OCI-LY1 (cell line): ENCODE measurements around the gene ZC4H2.
"Not testable (repeated sequence)": the region's sequence is repeated elsewhere in the genome, so short reads cannot be mapped to it uniquely, and the experiment has no call there.

Experiments used
- H2AFZ ChIP-seq: fragments of 200-600 bp; sonication (generic), shearing (Covaris generic); 2 replicates; pipeline ENCODE4 v1.6.0; 2014; ENCODE audit warnings: antibody characterized with exemption, mild to moderate bottlenecking, low read length
- H3F3A ChIP-seq: fragments of 200-600 bp; sonication (generic), shearing (Covaris generic); 2 replicates; pipeline ENCODE4 v1.6.0; 2014; ENCODE audit warnings: mild to moderate bottlenecking, antibody characterized with exemption, low read length, moderate library complexity; ENCODE audit not compliant: insufficient read depth
- H3K27ac ChIP-seq: fragments of 200-600 bp; sonication (generic); 2 replicates; pipeline ENCODE4 v1.5.1; 2014; ENCODE audit warnings: low read length, mixed run types, mild to moderate bottlenecking, low read depth; ENCODE audit not compliant: poor library complexity, severe bottlenecking
- H3K27me3 ChIP-seq: fragments of 200-600 bp; sonication (generic); 2 replicates; pipeline ENCODE4 v1.6.0; 2014; ENCODE audit warnings: antibody characterized with exemption, mild to moderate bottlenecking, low read length, moderate library complexity; ENCODE audit not compliant: insufficient read depth
- H3K36me3 ChIP-seq: fragments of 200-600 bp; sonication (generic); 2 replicates; pipeline ENCODE4 v1.6.1; 2014; ENCODE audit warnings: mild to moderate bottlenecking, antibody characterized with exemption, low read length, moderate library complexity, mixed read lengths; ENCODE audit not compliant: insufficient read depth
- H3K4me1 ChIP-seq: fragments of 200-600 bp; sonication (generic); 2 replicates; pipeline ENCODE4 v1.5.1; 2014; ENCODE audit warnings: mild to moderate bottlenecking, low read length, moderate library complexity; ENCODE audit not compliant: insufficient read depth, severe bottlenecking
- H3K4me2 ChIP-seq: fragments of 200-600 bp; sonication (generic), shearing (Covaris generic); 2 replicates; pipeline ENCODE4 v1.6.1; 2014; ENCODE audit warnings: low read length
- H3K4me3 ChIP-seq: fragments of 200-600 bp; sonication (generic); 2 replicates; pipeline ENCODE4 v1.5.1; 2014; ENCODE audit warnings: low read length, low read depth, mild to moderate bottlenecking, mixed read lengths; ENCODE audit not compliant: poor library complexity, severe bottlenecking
- H3K79me2 ChIP-seq: fragments of 200-600 bp; shearing (Covaris generic); 2 replicates; pipeline ENCODE4 v1.6.1; 2016; ENCODE audit warnings: mixed run types, low read length, mixed read lengths; ENCODE audit not compliant: insufficient read depth
- H3K9ac ChIP-seq: fragments of 200-600 bp; sonication (generic), shearing (Covaris generic); 2 replicates; pipeline ENCODE4 v1.6.1; 2014; ENCODE audit warnings: mild to moderate bottlenecking, low read length, mixed read lengths
- H3K9me2 ChIP-seq: fragments of 200-600 bp; sonication (generic), shearing (Covaris generic); 2 replicates; pipeline ENCODE4 v1.6.1; 2014; ENCODE audit warnings: low read depth, mild to moderate bottlenecking, low read length, mixed read lengths
- H3K9me3 ChIP-seq: fragments of 200-600 bp; shearing (Covaris generic); 2 replicates; pipeline ENCODE4 v1.6.1; 2014; ENCODE audit warnings: low read length, mixed read lengths
- H4K20me1 ChIP-seq: fragments of 200-600 bp; sonication (generic), shearing (Covaris generic); 2 replicates; pipeline ENCODE4 v1.6.0; 2016; ENCODE audit warnings: mild to moderate bottlenecking, low read length; ENCODE audit not compliant: insufficient read depth
- EZH2 ChIP-seq: fragments of 200-600 bp; sonication (generic), shearing (Covaris generic); IDR thresholded peaks from 2 replicates; pipeline ENCODE4 v1.8.0; 2017; ENCODE audit warnings: borderline replicate concordance, mixed run types, mild to moderate bottlenecking, antibody characterized with exemption, low read length, moderate library complexity, mixed read lengths
- TF ChIP-seq, protein P1 (sequence below): fragments of 200-600 bp; sonication (generic), shearing (Covaris generic); IDR thresholded peaks from 2 replicates; pipeline ENCODE4 v1.5.1; 2017; ENCODE audit warnings: mild to moderate bottlenecking, antibody characterized with exemption, low read length, moderate library complexity, mixed read lengths

Gene ZC4H2

DNA sequence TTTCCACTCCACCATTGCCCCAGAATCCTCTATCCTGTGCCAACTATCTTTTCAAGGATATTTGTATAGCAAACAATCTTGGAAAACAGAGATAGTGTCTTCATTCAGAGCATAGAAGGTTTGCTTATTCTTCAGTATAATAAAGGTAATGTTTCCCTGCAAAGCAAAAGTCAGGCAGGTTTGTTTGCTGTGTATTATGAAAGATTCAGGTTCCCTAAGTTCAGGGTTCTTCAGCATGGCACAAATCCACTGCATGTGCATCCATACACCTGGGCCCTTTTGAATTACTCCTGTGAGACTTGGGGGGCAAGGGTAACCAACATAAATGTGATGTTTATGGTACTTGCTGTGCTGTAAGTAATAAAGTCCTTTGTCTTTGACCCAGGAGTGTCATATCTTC, 33.2 kb upstream of the ZC4H2 start:
- Histone ChIP-seq H3K4me1 (no peaks in the 10 kb centered on the region), H2AFZ (no peak overlapping the region), H3K36me3 (no peaks in the 10 kb centered on the region), H4K20me1 (no peaks in the 10 kb centered on the region), H3K9me3 (no peaks in the 10 kb centered on the region), H3K9ac (no peak overlapping the region), H3K9me2 (no peaks in the 10 kb centered on the region), H3K79me2 (no peaks in the 10 kb centered on the region), H3K27me3 (no peaks in the 10 kb centered on the region), H3K4me2 (no peak overlapping the region), H3K4me3 (no peak overlapping the region), H3K27ac (no peak overlapping the region), H3F3A (no peaks in the 10 kb centered on the region)
- TF ChIP-seq, protein P1, sequence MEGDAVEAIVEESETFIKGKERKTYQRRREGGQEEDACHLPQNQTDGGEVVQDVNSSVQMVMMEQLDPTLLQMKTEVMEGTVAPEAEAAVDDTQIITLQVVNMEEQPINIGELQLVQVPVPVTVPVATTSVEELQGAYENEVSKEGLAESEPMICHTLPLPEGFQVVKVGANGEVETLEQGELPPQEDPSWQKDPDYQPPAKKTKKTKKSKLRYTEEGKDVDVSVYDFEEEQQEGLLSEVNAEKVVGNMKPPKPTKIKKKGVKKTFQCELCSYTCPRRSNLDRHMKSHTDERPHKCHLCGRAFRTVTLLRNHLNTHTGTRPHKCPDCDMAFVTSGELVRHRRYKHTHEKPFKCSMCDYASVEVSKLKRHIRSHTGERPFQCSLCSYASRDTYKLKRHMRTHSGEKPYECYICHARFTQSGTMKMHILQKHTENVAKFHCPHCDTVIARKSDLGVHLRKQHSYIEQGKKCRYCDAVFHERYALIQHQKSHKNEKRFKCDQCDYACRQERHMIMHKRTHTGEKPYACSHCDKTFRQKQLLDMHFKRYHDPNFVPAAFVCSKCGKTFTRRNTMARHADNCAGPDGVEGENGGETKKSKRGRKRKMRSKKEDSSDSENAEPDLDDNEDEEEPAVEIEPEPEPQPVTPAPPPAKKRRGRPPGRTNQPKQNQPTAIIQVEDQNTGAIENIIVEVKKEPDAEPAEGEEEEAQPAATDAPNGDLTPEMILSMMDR: no peak
- no peak for TF ChIP-seq EZH2

DNA sequence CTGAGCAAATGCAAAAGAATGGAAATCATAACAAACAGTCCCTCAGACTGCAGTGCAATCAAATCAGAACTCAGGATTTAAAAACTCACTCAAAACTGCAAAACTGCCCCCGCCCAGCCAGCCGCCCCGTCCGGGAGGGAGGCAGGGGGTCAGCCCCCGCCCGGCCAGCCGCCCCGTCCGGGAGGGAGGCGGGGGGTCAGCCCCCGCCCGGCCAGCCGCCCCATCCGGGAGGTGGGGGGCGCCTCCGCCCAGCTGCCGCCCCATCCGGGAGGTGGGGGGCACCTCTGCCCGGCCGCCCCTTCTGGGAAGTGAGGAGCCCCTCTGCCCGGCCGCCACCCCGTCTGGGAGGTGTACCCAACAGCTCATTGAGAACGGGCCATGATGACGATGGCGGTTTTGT, 26.0 kb upstream of the ZC4H2 start:
- H3K9me2 ChIP-seq, H2AFZ ChIP-seq, H4K20me1 ChIP-seq, H3K27me3 ChIP-seq, H3K4me3 ChIP-seq, H3K4me1 ChIP-seq, H3K9ac ChIP-seq, H3F3A ChIP-seq, H3K27ac ChIP-seq, H3K4me2 ChIP-seq, H3K36me3 ChIP-seq, H3K79me2 ChIP-seq, H3K9me3 ChIP-seq: not testable (repeated sequence)

DNA sequence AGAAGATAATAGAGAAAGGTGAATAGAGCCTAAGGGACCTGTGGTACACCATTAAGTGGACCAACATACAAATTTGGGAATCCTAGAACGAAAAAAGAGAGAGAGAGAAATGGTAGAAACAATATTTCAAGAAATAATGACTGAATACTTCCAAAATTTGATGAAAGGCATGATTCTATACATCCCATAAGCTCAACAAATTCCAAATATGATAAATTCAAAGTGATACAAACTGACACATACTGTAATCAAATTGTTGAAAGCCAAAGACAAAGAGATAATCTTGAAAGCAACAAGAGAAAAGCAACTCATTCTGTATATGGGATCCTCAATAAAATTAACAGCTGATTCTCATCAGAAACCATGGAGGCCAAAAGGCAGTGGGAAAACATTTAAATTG, 20.6 kb upstream of the ZC4H2 start:
- Histone ChIP-seq H4K20me1 (no peaks in the 10 kb centered on the region), H3K27me3 (no peaks in the 10 kb centered on the region), H3K36me3 (no peaks in the 10 kb centered on the region), H3K79me2 (no peaks in the 10 kb centered on the region), H3K9me2 (no peaks in the 10 kb centered on the region), H3K4me2 (no peak overlapping the region), H3K4me3 (no peak overlapping the region), H2AFZ (no peak overlapping the region), H3K9me3 (no peaks in the 10 kb centered on the region), H3K9ac (no peak overlapping the region), H3K4me1 (no peaks in the 10 kb centered on the region), H3F3A (no peaks in the 10 kb centered on the region), H3K27ac (no peak overlapping the region)
- TF ChIP-seq, protein P1: no peak
- no peak for TF ChIP-seq EZH2

DNA sequence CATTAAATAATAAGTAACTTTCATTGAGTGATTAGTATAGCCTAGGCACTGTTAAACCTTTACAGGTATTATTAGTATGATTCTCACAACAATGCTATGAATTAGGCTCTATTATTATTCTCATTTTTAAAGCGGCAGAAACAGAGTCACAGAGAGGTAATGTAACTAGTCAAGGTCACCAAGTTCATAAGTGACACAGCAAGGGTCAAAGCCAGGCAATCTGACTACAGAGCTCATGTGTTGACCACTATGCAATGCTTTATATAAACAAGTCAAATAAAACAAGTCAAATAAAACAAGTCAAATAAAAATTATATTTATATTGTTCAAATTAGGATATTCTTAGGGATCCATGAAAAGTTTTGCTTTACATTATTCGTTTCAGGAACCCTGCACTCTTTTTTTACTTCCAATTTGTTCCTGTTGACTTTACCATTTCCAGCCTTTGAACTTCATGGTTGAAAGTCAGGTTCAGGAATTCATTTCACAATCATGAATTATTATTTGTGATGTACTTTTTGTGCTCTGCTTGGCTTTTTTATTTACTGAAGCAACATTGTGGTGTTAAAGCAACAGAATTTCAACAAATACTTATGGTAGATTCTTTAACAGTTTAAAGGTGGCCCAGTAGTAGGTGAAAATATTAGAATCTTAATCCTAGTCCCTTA, 18.0 kb upstream of the ZC4H2 start:
- no peaks in the 10 kb centered on the region for H3K36me3 ChIP-seq
- H3K9ac ChIP-seq: no peak overlapping the region
- H3K4me2 ChIP-seq: no peak overlapping the region
- H3K27ac ChIP-seq: no peak overlapping the region
- no peaks in the 10 kb centered on the region for H3K9me3 ChIP-seq
- no peak overlapping the region for H2AFZ ChIP-seq
- H3K4me1 ChIP-seq: no peaks in the 10 kb centered on the region
- H4K20me1 ChIP-seq: no peaks in the 10 kb centered on the region
- no peaks in the 10 kb centered on the region for H3F3A ChIP-seq
- H3K79me2 ChIP-seq: no peaks in the 10 kb centered on the region
- no peaks in the 10 kb centered on the region for H3K9me2 ChIP-seq
- TF ChIP-seq EZH2: no peak
- TF ChIP-seq, protein P1: no peak
- no peak overlapping the region for H3K4me3 ChIP-seq
- H3K27me3 ChIP-seq: no peaks in the 10 kb centered on the region
